A673 (cell line): ENCODE measurements around the gene JMJD1C. TPM values are rescaled to one million over a fixed set of nuclear protein-coding genes. Genes with fewer than 3 reads are reported as not detected.

Experiments used
- BruUV-seq: library from RNA; stranded (reverse); fragments of 400-500 nt; replicated peaks from 2 replicates; lab custom pipeline; 2021; lab: Mats Ljungman, UMichigan
- CTCF ChIA-PET: fragments of 300-600 bp; sonication (Branson Sonifier 250); formaldehyde crosslinking; loops from one replicate; lab custom pipeline; 2022; ENCODE audit warnings: antibody characterized with exemption; lab: Charles Lee
- POLR2A ChIA-PET: fragments of 300-600 bp; sonication (Branson Sonifier 250); formaldehyde crosslinking; loops from one replicate; lab custom pipeline; 2022; ENCODE audit warnings: antibody characterized with exemption; ENCODE audit not compliant: low non-redundant PET; lab: Charles Lee
- DNase-seq: peaks from one replicate; pipeline ENCODE4 v3.0.0-alpha.2; 2015; ENCODE audit warnings: low spot score
- H3K27ac ChIP-seq: fragments of 200-600 bp; sonication (generic); 2 replicates; pipeline ENCODE4 v1.5.1; 2016; ENCODE audit warnings: mixed run types, low read depth, mild to moderate bottlenecking, mixed read lengths, antibody characterized with exemption, low read length; ENCODE audit not compliant: poor library complexity, severe bottlenecking
- H3K27me3 ChIP-seq: fragments of 200-600 bp; sonication (generic); replicated peaks from 2 replicates; pipeline ENCODE4 v1.6.1; 2017; ENCODE audit warnings: mixed run types, low read depth, mild to moderate bottlenecking, mixed read lengths, antibody characterized with exemption, low read length; ENCODE audit not compliant: insufficient read depth, poor library complexity
- H3K36me3 ChIP-seq: fragments of 200-600 bp; sonication (generic); 2 replicates; pipeline ENCODE4 v1.6.1; 2016; ENCODE audit warnings: mixed run types, mild to moderate bottlenecking, mixed read lengths, antibody characterized with exemption, low read length; ENCODE audit not compliant: insufficient read depth, poor library complexity, severe bottlenecking
- H3K4me1 ChIP-seq: fragments of 200-600 bp; sonication (generic); 2 replicates; pipeline ENCODE4 v1.6.1; 2017; ENCODE audit warnings: mixed run types, mild to moderate bottlenecking, mixed read lengths, antibody characterized with exemption, low read length; ENCODE audit not compliant: insufficient read depth, poor library complexity, severe bottlenecking
- H3K4me3 ChIP-seq: fragments of 200-600 bp; sonication (generic); 2 replicates; pipeline ENCODE4 v1.5.1; 2016; ENCODE audit warnings: low read depth, mixed run types, mild to moderate bottlenecking, mixed read lengths, low read length; ENCODE audit not compliant: poor library complexity, severe bottlenecking
- H3K9me3 ChIP-seq: fragments of 200-600 bp; sonication (generic); 2 replicates; pipeline ENCODE4 v1.6.1; 2016; ENCODE audit warnings: mixed run types, low read depth, mild to moderate bottlenecking, mixed read lengths, antibody characterized with exemption, low read length; ENCODE audit not compliant: poor library complexity, severe bottlenecking
- EZH2 ChIP-seq: fragments of 200-600 bp; sonication (generic); IDR thresholded peaks from 2 replicates; pipeline ENCODE4 v1.6.1; 2017; ENCODE audit warnings: borderline replicate concordance, low read depth, mild to moderate bottlenecking, mixed read lengths, antibody characterized with exemption, low read length; ENCODE audit not compliant: poor library complexity, severe bottlenecking
- intact Hi-C: fragments of 100-400 bp; cut with micrococcal nuclease; formaldehyde crosslinking; loops from one replicate; pipeline ENCODE4 v1.10.0; 2022; ENCODE audit not compliant: unreplicated experiment
- total RNA-seq: library from RNA; stranded (reverse); gene quantifications from 2 replicates; pipeline ENCODE4 v1.2.3, GENCODE V29; 2021
- TF ChIP-seq, protein P1 (sequence below): fragments of 300-800, 200-600 bp; sonication (generic); conservative IDR thresholded peaks from 2 replicates; pipeline ENCODE4 v1.5.1; 2017; ENCODE audit warnings: low read depth, mild to moderate bottlenecking, antibody characterized with exemption, low read length, moderate library complexity, mixed read lengths

The JMJD1C gene
- total RNA-seq, 1 experiment from 2014 or later = 71.4 TPM

DNA sequence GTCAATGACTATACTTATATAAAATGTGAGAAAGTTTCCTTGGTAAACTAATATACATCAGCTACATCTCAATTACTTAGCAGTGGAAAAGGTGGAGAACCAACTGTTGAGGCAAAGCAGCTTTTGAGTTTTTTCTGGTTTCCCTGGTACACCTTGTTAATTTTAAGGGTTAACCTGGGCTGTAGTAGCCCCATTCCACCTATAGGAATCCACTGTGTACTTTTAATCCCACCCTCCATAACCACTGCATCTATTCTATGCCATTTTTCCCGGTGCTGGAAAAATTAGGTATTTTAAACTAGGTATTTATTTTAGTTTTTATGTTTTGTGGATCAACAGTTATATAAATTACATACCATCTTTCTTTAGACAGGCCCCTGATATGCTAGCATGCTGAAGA lies 290.2 kb downstream of the JMJD1C start:
- no peaks in the 10 kb centered on the region for H3K27me3 ChIP-seq
- H3K36me3 ChIP-seq = peaks cover 69% of the 10 kb centered on the region
- no peaks in the 10 kb centered on the region for H3K9me3 ChIP-seq
- no peak overlapping the region for H3K27ac ChIP-seq
- no peaks in the 10 kb centered on the region for H3K4me1 ChIP-seq
- ChIA-PET POLR2A (no interaction called here), CTCF (no interaction called here)
- no TSS peak for BruUV-seq
- TF ChIP-seq EZH2 = no peak
- TF ChIP-seq, protein P1, sequence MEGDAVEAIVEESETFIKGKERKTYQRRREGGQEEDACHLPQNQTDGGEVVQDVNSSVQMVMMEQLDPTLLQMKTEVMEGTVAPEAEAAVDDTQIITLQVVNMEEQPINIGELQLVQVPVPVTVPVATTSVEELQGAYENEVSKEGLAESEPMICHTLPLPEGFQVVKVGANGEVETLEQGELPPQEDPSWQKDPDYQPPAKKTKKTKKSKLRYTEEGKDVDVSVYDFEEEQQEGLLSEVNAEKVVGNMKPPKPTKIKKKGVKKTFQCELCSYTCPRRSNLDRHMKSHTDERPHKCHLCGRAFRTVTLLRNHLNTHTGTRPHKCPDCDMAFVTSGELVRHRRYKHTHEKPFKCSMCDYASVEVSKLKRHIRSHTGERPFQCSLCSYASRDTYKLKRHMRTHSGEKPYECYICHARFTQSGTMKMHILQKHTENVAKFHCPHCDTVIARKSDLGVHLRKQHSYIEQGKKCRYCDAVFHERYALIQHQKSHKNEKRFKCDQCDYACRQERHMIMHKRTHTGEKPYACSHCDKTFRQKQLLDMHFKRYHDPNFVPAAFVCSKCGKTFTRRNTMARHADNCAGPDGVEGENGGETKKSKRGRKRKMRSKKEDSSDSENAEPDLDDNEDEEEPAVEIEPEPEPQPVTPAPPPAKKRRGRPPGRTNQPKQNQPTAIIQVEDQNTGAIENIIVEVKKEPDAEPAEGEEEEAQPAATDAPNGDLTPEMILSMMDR = no peak
- no peak for DNase-seq
- no peak overlapping the region for H3K4me3 ChIP-seq
- intact Hi-C loops = no loop called here

GRCh38 chr10:63173468-63174232 lies 292.1 kb downstream of the JMJD1C start:
- Histone ChIP-seq H3K27ac (no peak overlapping the region), H3K27me3 (no peaks in the 10 kb centered on the region), H3K4me1 (peaks cover 16% of the 10 kb centered on the region), H3K9me3 (no peaks in the 10 kb centered on the region), H3K4me3 (no peak overlapping the region), H3K36me3 (peaks cover 63% of the 10 kb centered on the region)
- POLR2A ChIA-PET = no interaction called here
- CTCF ChIA-PET = no interaction called here
- no TSS peak for BruUV-seq
- TF ChIP-seq EZH2 = no peak
- TF ChIP-seq, protein P1 = no peak
- intact Hi-C loops = no loop called here
- no peak for DNase-seq

GRCh38 chr10:63171926-63172325 lies 293.9 kb downstream of the JMJD1C start:
- H3K27me3 ChIP-seq = no peaks in the 10 kb centered on the region
- no peak overlapping the region for H3K27ac ChIP-seq
- no peak for DNase-seq
- POLR2A ChIA-PET = no interaction called here
- no TSS peak for BruUV-seq
- CTCF ChIA-PET = no interaction called here
- TF ChIP-seq EZH2 = no peak
- TF ChIP-seq, protein P1 = no peak
- H3K4me3 ChIP-seq = no peak overlapping the region
- intact Hi-C loops = no loop called here
- H3K4me1 ChIP-seq = peaks cover 33% of the 10 kb centered on the region
- no peaks in the 10 kb centered on the region for H3K9me3 ChIP-seq
- H3K36me3 ChIP-seq = peaks cover 59% of the 10 kb centered on the region
